SU-DHL-6 (cell line): ENCODE data around the gene MAP3K21.

Source experiments
- H2AFZ ChIP-seq: fragments of 200-600 bp; sonication (generic); 2 replicates; pipeline ENCODE4 v1.6.1; 2014; ENCODE audit warnings: low read depth, mild to moderate bottlenecking, moderate library complexity, mixed read lengths, antibody characterized with exemption, low read length; ENCODE audit not compliant: severe bottlenecking
- H3F3A ChIP-seq: fragments of 200-600 bp; shearing (Covaris generic); 2 replicates; pipeline ENCODE4 v1.6.0; 2016; ENCODE audit warnings: antibody characterized with exemption, mild to moderate bottlenecking; ENCODE audit not compliant: insufficient read depth
- H3K27ac ChIP-seq: fragments of 200-600 bp; sonication (generic); 2 replicates; pipeline ENCODE4 v1.5.1; 2016; ENCODE audit warnings: low read depth, mild to moderate bottlenecking, low read length, moderate library complexity, mixed read lengths
- H3K27me3 ChIP-seq: fragments of 200-600 bp; sonication (generic), shearing (Covaris generic); 2 replicates; pipeline ENCODE4 v1.6.0; 2014; ENCODE audit warnings: mild to moderate bottlenecking, low read length
- H3K36me3 ChIP-seq: fragments of 200-600 bp; sonication (generic); 2 replicates; pipeline ENCODE4 v1.6.1; 2014; ENCODE audit warnings: mild to moderate bottlenecking, low read length, mixed read lengths
- H3K4me2 ChIP-seq: fragments of 300-600, 200-600 bp; shearing (Covaris generic), sonication (generic); 2 replicates; pipeline ENCODE4 v1.6.0; 2014; ENCODE audit warnings: low read length, low read depth, mild to moderate bottlenecking; ENCODE audit not compliant: poor library complexity, severe bottlenecking
- H3K4me3 ChIP-seq: fragments of 200-600 bp; sonication (generic); 2 replicates; pipeline ENCODE4 v1.5.1; 2014; ENCODE audit warnings: antibody characterized with exemption, low read length, mild to moderate bottlenecking, mixed read lengths; ENCODE audit not compliant: insufficient read depth, poor library complexity, severe bottlenecking
- H3K79me2 ChIP-seq: fragments of 200-600 bp; sonication (generic); 2 replicates; pipeline ENCODE4 v1.6.1; 2014; ENCODE audit warnings: mild to moderate bottlenecking, low read length, moderate library complexity; ENCODE audit not compliant: insufficient read depth
- H3K9ac ChIP-seq: fragments of 200-600 bp; sonication (generic); 2 replicates; pipeline ENCODE4 v1.7.0; 2014; ENCODE audit warnings: mild to moderate bottlenecking, low read length
- H3K9me2 ChIP-seq: fragments of 200-600 bp; sonication (generic); replicated peaks from 2 replicates; pipeline ENCODE4 v1.6.1; 2014; ENCODE audit warnings: low read length; ENCODE audit not compliant: insufficient read depth
- H3K9me3 ChIP-seq: fragments of 200-600 bp; sonication (generic); 2 replicates; pipeline ENCODE4 v1.6.1; 2014; ENCODE audit warnings: low read length, mixed read lengths; ENCODE audit not compliant: insufficient read depth
- H4K20me1 ChIP-seq: fragments of 200-600 bp; sonication (generic); 2 replicates; pipeline ENCODE4 v1.6.1; 2014; ENCODE audit warnings: low read depth, mild to moderate bottlenecking, antibody characterized with exemption, low read length, moderate library complexity, mixed read lengths
- CTCF ChIP-seq: fragments of 200-600 bp; sonication (generic); IDR thresholded peaks from one replicate; pipeline ENCODE4 v1.5.1; 2017; ENCODE audit warnings: antibody characterized with exemption, mild to moderate bottlenecking, low read length, moderate library complexity; ENCODE audit not compliant: insufficient read depth, poor library complexity, severe bottlenecking
- EZH2phosphoT487 ChIP-seq: fragments of 200-600 bp; sonication (generic), shearing (Covaris generic); conservative IDR thresholded peaks from 2 replicates; pipeline ENCODE4 v1.6.1; 2018; ENCODE audit warnings: mild to moderate bottlenecking, antibody characterized with exemption, low read length, moderate library complexity, mixed read lengths

The MAP3K21 gene

GRCh38 chr1:233359905-233360304, 32.4 kb downstream of the MAP3K21 start:
- Histone ChIP-seq H3K27me3 (no peaks in the 10 kb centered on the region), H4K20me1 (no peaks in the 10 kb centered on the region), H3K9ac (no peak overlapping the region), H3K36me3 (no peaks in the 10 kb centered on the region), H3F3A (no peaks in the 10 kb centered on the region), H3K4me3 (no peak overlapping the region), H3K79me2 (no peaks in the 10 kb centered on the region), H3K9me2 (no peaks in the 10 kb centered on the region), H3K9me3 (no peaks in the 10 kb centered on the region), H3K4me2 (no peak overlapping the region), H3K27ac (no peak overlapping the region), H2AFZ (no peak overlapping the region)
- no peak for TF ChIP-seq CTCF
- no peak for TF ChIP-seq EZH2phosphoT487

- no peak overlapping the region for H2AFZ ChIP-seq
- no peaks in the 10 kb centered on the region for H3F3A ChIP-seq
- H3K9me2 ChIP-seq = no peaks in the 10 kb centered on the region
- H3K4me3 ChIP-seq = no peak overlapping the region
- no peak overlapping the region for H3K4me2 ChIP-seq
- H3K9ac ChIP-seq = no peak overlapping the region
- no peaks in the 10 kb centered on the region for H3K27me3 ChIP-seq
- no peak for TF ChIP-seq EZH2phosphoT487
- TF ChIP-seq CTCF = no peak
- H4K20me1 ChIP-seq = no peaks in the 10 kb centered on the region
- H3K9me3 ChIP-seq = no peaks in the 10 kb centered on the region
- H3K27ac ChIP-seq = no peak overlapping the region
- no peaks in the 10 kb centered on the region for H3K36me3 ChIP-seq
- H3K79me2 ChIP-seq = no peaks in the 10 kb centered on the region
Measured at GRCh38 chr1:233360525-233361102, 33.1 kb downstream of the MAP3K21 start.

GRCh38 chr1:233361876-233362275, 34.4 kb downstream of the MAP3K21 start:
- no peaks in the 10 kb centered on the region for H3F3A ChIP-seq
- no peak overlapping the region for H3K9ac ChIP-seq
- no peaks in the 10 kb centered on the region for H4K20me1 ChIP-seq
- H3K27ac ChIP-seq = no peak overlapping the region
- H3K9me3 ChIP-seq = no peaks in the 10 kb centered on the region
- H3K4me3 ChIP-seq = no peak overlapping the region
- TF ChIP-seq CTCF (no peak), EZH2phosphoT487 (no peak)
- no peaks in the 10 kb centered on the region for H3K79me2 ChIP-seq
- no peak overlapping the region for H2AFZ ChIP-seq
- H3K36me3 ChIP-seq = no peaks in the 10 kb centered on the region
- H3K4me2 ChIP-seq = no peak overlapping the region
- no peaks in the 10 kb centered on the region for H3K27me3 ChIP-seq
- H3K9me2 ChIP-seq = no peaks in the 10 kb centered on the region
